ENCODE measurements around the gene HHAT.

Gene HHAT

DNA sequence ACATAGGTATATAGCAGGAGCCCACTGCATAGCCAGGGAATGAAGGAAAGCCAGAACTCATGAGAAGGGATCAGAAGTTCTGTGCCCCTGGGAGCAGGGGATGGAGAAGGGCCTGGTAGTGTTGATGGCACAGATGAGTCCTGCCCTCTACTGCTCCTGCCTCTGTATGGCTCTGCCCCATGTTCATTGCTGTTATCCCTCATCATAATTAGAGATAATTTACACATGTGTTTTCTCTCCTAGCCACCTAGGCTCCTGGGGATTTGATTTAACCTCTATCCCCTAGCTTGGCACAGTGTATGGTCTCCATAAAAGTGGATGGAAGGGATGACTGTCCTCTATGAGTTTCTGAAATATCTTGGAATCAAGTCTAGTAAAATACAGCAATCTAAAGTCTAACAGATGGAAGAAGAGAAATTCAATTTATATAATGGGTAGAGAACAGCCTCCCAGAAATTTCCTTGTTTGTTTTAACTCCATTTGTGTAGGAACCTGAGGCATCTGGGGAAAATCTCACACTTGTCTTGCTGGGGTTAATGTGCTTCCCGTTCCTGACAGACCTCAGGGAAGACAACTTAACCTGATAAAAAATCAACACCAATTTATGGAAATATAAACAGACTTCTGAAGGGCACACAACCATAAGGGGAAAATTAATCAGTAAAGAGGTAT, 393.8 kb downstream of the HHAT start:
- DNase-seq (ENCODE audit: low read depth), result no peak

DNA sequence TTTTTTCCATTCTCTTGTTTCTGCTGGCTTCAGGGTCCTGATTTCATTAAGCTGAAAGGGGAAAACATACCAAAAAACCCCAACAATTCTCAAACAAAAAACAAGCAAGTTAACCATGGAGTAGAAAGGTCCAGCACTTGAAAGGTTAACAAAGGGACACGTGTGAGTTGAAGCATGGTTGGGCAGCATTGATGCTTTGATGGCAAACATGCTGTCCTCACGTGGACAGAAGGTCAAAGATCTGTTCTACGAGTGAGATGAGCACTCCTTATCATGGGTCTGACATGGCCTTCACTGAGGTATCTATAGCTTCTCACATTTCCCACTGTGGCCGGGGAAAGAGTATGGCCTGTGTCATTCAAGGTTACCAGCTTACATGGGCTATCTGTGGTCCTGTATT, 394.9 kb downstream of the HHAT start:
- DNase-seq (ENCODE audit: low read depth), result no peak

DNA sequence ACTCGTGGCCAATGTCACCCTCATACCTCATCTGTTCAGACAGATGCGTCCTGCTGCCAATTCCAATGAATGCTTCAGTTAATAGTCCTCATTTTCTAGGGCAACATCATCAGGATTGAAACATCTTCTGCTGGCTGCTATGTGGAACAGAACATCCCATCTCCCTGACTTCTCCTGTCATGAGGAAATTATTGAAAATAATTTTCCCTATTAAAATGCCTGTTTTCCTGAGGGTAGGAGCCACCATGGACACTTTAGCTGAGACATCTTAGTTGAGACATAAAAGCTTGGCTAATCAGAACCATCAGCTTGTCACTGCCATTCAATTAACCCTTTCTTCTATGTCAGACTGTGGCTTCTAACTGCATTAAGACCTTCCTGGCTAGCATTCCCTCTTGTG, 396.1 kb downstream of the HHAT start:
- DNase-seq (ENCODE audit: low read depth), result no peak

Data from stimulated activated CD8-positive, alpha-beta memory T cell treated with anti-CD3 and anti-CD28 coated beads, Interleukin-15, amount 100 ng/mL, for 1 hour (primary cell).